Measurements from ENCODE around the gene PDCL2. TPM values are rescaled to one million over a fixed set of nuclear protein-coding genes. Genes with fewer than 3 reads are reported as not detected.

The PDCL2 gene
- total and polyA plus RNA-seq, 2 experiments from 2014 or later, result 0.35 to 1.9 TPM

DNA sequence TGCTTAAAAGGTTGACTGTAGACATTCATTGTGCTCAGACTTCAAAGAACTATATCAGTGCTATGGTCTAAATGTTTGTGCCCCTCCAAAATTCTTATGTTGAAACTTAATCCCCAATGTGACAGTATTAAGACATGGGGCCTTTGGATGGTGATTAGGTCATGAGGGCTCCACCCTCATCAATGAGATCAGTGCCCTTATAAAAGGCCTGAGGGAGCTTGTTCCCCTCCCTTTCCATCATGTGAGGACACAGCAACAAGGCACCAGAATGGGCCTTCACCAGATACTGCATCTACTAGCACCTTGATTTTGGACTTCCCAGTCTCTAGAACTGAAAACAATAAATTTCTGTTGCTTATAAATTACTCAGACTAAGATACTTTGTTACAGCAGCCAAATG is 73.6 kb downstream of the PDCL2 start (continued):
- TF ChIP-seq, protein P1, sequence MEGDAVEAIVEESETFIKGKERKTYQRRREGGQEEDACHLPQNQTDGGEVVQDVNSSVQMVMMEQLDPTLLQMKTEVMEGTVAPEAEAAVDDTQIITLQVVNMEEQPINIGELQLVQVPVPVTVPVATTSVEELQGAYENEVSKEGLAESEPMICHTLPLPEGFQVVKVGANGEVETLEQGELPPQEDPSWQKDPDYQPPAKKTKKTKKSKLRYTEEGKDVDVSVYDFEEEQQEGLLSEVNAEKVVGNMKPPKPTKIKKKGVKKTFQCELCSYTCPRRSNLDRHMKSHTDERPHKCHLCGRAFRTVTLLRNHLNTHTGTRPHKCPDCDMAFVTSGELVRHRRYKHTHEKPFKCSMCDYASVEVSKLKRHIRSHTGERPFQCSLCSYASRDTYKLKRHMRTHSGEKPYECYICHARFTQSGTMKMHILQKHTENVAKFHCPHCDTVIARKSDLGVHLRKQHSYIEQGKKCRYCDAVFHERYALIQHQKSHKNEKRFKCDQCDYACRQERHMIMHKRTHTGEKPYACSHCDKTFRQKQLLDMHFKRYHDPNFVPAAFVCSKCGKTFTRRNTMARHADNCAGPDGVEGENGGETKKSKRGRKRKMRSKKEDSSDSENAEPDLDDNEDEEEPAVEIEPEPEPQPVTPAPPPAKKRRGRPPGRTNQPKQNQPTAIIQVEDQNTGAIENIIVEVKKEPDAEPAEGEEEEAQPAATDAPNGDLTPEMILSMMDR (conservative IDR thresholded peaks at IDR 0.05; ENCODE audit: low read depth in 2 of 2), result no peak
- TF ChIP-seq EZH2 (IDR thresholded peaks at IDR 0.05; ENCODE audit: low read depth, unreplicated experiment) (no peak), ZNF331 (CRISPR knock-in tag; IDR thresholded peaks at IDR 0.05; ENCODE audit: low read depth) (no peak), STAT1 (IDR thresholded peaks at IDR 0.05; ENCODE audit: unreplicated experiment) (no peak)
- TF ChIP-seq, protein P2, sequence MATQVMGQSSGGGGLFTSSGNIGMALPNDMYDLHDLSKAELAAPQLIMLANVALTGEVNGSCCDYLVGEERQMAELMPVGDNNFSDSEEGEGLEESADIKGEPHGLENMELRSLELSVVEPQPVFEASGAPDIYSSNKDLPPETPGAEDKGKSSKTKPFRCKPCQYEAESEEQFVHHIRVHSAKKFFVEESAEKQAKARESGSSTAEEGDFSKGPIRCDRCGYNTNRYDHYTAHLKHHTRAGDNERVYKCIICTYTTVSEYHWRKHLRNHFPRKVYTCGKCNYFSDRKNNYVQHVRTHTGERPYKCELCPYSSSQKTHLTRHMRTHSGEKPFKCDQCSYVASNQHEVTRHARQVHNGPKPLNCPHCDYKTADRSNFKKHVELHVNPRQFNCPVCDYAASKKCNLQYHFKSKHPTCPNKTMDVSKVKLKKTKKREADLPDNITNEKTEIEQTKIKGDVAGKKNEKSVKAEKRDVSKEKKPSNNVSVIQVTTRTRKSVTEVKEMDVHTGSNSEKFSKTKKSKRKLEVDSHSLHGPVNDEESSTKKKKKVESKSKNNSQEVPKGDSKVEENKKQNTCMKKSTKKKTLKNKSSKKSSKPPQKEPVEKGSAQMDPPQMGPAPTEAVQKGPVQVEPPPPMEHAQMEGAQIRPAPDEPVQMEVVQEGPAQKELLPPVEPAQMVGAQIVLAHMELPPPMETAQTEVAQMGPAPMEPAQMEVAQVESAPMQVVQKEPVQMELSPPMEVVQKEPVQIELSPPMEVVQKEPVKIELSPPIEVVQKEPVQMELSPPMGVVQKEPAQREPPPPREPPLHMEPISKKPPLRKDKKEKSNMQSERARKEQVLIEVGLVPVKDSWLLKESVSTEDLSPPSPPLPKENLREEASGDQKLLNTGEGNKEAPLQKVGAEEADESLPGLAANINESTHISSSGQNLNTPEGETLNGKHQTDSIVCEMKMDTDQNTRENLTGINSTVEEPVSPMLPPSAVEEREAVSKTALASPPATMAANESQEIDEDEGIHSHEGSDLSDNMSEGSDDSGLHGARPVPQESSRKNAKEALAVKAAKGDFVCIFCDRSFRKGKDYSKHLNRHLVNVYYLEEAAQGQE (IDR thresholded peaks at IDR 0.05; ENCODE audit: unreplicated experiment), result no peak

DNA sequence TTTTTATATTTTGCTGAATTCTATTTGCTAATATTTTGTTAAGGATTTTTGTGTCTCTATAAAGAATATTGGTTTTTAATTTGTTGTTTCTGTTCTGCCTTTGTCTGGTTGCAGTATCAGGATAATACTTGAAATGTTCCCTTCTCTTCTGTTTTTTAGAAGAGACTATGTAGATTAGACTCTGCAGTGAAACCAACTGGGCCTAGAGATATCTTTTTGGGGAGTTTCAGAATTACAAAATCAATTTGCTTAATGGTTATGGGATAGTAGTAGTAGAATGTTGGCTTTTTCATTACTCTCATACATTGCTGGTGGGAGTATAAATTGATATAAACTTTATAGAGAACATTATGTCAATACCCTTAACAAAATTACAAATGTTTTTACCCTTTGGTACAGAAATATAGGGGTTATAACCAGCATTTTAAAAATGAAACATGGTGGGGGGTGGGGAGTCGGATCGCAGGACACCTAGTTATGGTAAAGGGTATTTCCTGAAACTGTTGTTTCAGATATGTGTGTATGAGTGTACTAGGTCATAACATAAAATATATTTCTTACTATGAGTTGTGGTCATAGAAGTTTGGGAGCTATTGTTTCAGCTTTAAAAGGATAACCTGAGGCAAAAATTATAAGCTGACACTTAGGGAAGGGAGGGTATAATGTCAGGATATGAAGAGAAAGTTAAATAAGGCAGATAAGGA is 74.4 kb downstream of the PDCL2 start:
- peaks cover 2% of the 10 kb centered on the region for H3K27me3 Mint-ChIP-seq (ENCODE audit: insufficient read depth, low read depth, poor library complexity)
- H3K4me1 ChIP-seq (ENCODE audit: insufficient read depth), result peaks cover 11% of the 10 kb centered on the region
- no peak overlapping the region for H3K4me3 ChIP-seq
- H3K36me3 ChIP-seq (ENCODE audit: insufficient read depth), result no peaks in the 10 kb centered on the region
- no peaks in the 10 kb centered on the region for H3K9me2 ChIP-seq (ENCODE audit: insufficient read depth)
- H3K9me3 Mint-ChIP-seq, result peaks cover 7% of the 10 kb centered on the region; the same call in 2 of the 3 replicates
- H3K4me2 ChIP-seq, result no peak overlapping the region
- peaks cover 17% of the 10 kb centered on the region for H3K36me3 Mint-ChIP-seq (ENCODE audit: low read depth)
- H4K20me1 ChIP-seq (replicated peaks; ENCODE audit: insufficient read depth), result no peaks in the 10 kb centered on the region
- H3K27ac ChIP-seq (ENCODE audit: low read depth), result no peak overlapping the region
- no peaks in the 10 kb centered on the region for H3F3A ChIP-seq (replicated peaks; ENCODE audit: low read depth)
- ATAC-seq, result no peak
- H2AFZ ChIP-seq, result no peak overlapping the region
- H3K4me3 Mint-ChIP-seq, result no peak overlapping the region
- H3K79me2 ChIP-seq (replicated peaks; ENCODE audit: insufficient read depth), result peaks cover 89% of the 10 kb centered on the region
- H3K27me3 ChIP-seq (ENCODE audit: insufficient read depth), result no peaks in the 10 kb centered on the region
- DNase-seq (ENCODE audit: low spot score), result no peak
- peaks cover 13% of the 10 kb centered on the region for H3K4me1 Mint-ChIP-seq
- no peak overlapping the region for H3K27ac Mint-ChIP-seq
- TF ChIP-seq ZNF331 (CRISPR knock-in tag; IDR thresholded peaks at IDR 0.05; ENCODE audit: low read depth) (no peak), NANOG (IDR thresholded peaks at IDR 0.05; ENCODE audit: borderline replicate concordance) (no peak), CREB1 (CRISPR knock-in tag; IDR thresholded peaks at IDR 0.05; ENCODE audit: low read depth) (no peak), POLR2AphosphoS5 (IDR thresholded peaks at IDR 0.05; ENCODE audit: low read depth) (no peak), ZNF114 (CRISPR knock-in tag; IDR thresholded peaks at IDR 0.05) (no peak), EZH2 (IDR thresholded peaks at IDR 0.05; ENCODE audit: low read depth, unreplicated experiment) (no peak)
- TF ChIP-seq, protein P1 (conservative IDR thresholded peaks at IDR 0.05; ENCODE audit: low read depth in 2 of 2), result no peak
- TF ChIP-seq, protein P3, sequence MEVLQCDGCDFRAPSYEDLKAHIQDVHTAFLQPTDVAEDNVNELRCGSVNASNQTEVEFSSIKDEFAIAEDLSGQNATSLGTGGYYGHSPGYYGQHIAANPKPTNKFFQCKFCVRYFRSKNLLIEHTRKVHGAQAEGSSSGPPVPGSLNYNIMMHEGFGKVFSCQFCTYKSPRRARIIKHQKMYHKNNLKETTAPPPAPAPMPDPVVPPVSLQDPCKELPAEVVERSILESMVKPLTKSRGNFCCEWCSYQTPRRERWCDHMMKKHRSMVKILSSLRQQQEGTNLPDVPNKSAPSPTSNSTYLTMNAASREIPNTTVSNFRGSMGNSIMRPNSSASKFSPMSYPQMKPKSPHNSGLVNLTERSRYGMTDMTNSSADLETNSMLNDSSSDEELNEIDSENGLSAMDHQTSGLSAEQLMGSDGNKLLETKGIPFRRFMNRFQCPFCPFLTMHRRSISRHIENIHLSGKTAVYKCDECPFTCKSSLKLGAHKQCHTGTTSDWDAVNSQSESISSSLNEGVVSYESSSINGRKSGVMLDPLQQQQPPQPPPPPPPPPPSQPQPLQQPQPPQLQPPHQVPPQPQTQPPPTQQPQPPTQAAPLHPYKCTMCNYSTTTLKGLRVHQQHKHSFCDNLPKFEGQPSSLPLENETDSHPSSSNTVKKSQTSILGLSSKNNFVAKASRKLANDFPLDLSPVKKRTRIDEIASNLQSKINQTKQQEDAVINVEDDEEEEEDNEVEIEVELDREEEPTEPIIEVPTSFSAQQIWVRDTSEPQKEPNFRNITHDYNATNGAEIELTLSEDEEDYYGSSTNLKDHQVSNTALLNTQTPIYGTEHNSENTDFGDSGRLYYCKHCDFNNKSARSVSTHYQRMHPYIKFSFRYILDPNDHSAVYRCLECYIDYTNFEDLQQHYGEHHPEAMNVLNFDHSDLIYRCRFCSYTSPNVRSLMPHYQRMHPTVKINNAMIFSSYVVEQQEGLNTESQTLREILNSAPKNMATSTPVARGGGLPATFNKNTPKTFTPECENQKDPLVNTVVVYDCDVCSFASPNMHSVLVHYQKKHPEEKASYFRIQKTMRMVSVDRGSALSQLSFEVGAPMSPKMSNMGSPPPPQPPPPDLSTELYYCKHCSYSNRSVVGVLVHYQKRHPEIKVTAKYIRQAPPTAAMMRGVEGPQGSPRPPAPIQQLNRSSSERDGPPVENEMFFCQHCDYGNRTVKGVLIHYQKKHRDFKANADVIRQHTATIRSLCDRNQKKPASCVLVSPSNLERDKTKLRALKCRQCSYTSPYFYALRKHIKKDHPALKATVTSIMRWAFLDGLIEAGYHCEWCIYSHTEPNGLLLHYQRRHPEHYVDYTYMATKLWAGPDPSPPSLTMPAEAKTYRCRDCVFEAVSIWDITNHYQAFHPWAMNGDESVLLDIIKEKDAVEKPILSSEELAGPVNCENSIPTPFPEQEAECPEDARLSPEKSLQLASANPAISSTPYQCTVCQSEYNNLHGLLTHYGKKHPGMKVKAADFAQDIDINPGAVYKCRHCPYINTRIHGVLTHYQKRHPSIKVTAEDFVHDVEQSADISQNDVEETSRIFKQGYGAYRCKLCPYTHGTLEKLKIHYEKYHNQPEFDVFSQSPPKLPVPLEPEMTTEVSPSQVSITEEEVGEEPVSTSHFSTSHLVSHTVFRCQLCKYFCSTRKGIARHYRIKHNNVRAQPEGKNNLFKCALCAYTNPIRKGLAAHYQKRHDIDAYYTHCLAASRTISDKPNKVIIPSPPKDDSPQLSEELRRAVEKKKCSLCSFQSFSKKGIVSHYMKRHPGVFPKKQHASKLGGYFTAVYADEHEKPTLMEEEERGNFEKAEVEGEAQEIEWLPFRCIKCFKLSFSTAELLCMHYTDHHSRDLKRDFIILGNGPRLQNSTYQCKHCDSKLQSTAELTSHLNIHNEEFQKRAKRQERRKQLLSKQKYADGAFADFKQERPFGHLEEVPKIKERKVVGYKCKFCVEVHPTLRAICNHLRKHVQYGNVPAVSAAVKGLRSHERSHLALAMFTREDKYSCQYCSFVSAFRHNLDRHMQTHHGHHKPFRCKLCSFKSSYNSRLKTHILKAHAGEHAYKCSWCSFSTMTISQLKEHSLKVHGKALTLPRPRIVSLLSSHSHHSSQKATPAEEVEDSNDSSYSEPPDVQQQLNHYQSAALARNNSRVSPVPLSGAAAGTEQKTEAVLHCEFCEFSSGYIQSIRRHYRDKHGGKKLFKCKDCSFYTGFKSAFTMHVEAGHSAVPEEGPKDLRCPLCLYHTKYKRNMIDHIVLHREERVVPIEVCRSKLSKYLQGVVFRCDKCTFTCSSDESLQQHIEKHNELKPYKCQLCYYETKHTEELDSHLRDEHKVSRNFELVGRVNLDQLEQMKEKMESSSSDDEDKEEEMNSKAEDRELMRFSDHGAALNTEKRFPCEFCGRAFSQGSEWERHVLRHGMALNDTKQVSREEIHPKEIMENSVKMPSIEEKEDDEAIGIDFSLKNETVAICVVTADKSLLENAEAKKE (CRISPR knock-in tag; IDR thresholded peaks at IDR 0.05), result no peak

All from GM23338 (cell line).